Body of pancreas (tissue), 4 donors: ENCODE results near the gene OR1M1. TPM values are rescaled to one million over a fixed set of nuclear protein-coding genes. Genes with fewer than 3 reads are reported as not detected.

Source experiments
- ATAC-seq: fragments of 150-250 bp; one replicate; pipeline ENCODE4 v1.9.1; 2016
- DNase-seq, 4 donors: peaks; one replicate each; pipeline ENCODE4 v3.0.0-alpha.2; 2019
- H3K27ac ChIP-seq, 4 donors: fragments of 200-600 bp; sonication (generic); 1 replicate in 3 of 4; 2 replicates in 1 of 4; pipeline versions ENCODE4 v1.5.1 to v1.6.1; 2016 to 2019; ENCODE audit warnings: mild to moderate bottlenecking in 1 of 4, mixed read lengths in 1 of 4, moderate library complexity in 1 of 4
- H3K27me3 ChIP-seq, 2 donors: fragments of 200-600 bp; sonication (generic); one replicate each; pipeline ENCODE4 v1.6.0; 2016; ENCODE audit warnings: mild to moderate bottlenecking in 1 of 2
- H3K36me3 ChIP-seq, 2 donors: fragments of 200-600 bp; sonication (generic); replicated peaks in 1 of 2; 2 replicates each; pipeline ENCODE4 v1.5.1; 2016; ENCODE audit warnings: low read depth in 2 of 2; ENCODE audit not compliant: insufficient read depth in 1 of 2
- H3K4me1 ChIP-seq: fragments of 200-600 bp; sonication (generic); one replicate; pipeline ENCODE4 v1.6.0; 2016
- H3K4me3 ChIP-seq, 2 donors: fragments of 200-600 bp; sonication (generic); 1 replicate in 1 of 2; 2 replicates in 1 of 2; pipeline ENCODE4 v1.5.1; 2016 to 2019
- H3K9me3 ChIP-seq, 3 donors: fragments of 200-600 bp; sonication (generic); 1 replicate in 2 of 3; 2 replicates in 1 of 3; pipeline ENCODE4 v1.5.1; 2016
- CTCF ChIP-seq, 7 experiments: fragments of 450-650 bp in 4 of 7; fragments of 200-600 bp in 3 of 7; sonication (generic) in 3 of 7; IDR thresholded peaks; one replicate each; pipeline ENCODE4 v1.5.1; 2016 to 2019; ENCODE audit warnings: antibody characterized with exemption in 7 of 7
- POLR2A ChIP-seq, 3 donors: fragments of 450-650 bp; IDR thresholded peaks; one replicate each; pipeline ENCODE4 v1.6.1; 2016; ENCODE audit warnings: antibody characterized with exemption in 3 of 3, mild to moderate bottlenecking in 2 of 3
- WGBS, 2 donors: methylation state at CpG; one replicate each; pipeline ENCODE4 v1.1.5; 2017; 5-methylcytosine and 5-hydroxymethylcytosine counted together
- intact Hi-C: fragments of 100-400 bp; cut with DNase I; formaldehyde crosslinking; loops from one replicate; pipeline ENCODE4 v1.15.1; 2023
- total RNA-seq, 2 donors: library from RNA; depleted of rRNA; stranded (reverse); fragments of >200 nt; gene quantifications; one replicate each; pipeline ENCODE4 v1.1.0, GENCODE V29; 2016

Gene OR1M1
- total RNA-seq, 2 donors from 2014 or later, result not detected

GRCh38 chr19:9107375-9107774 is 20.5 kb downstream of the OR1M1 start, which contains the start of gene OR7G2:
TSS of gene OR7G2 (minus strand) at chr19:9107475. CDS start at chr19:9103243, 4,232 bp downstream.
- no peaks in the 10 kb centered on the region for H3K4me1 ChIP-seq
- 38 to 48% methylated on average over 8 of the region's 8 CpGs for WGBS, 2 donors
- DNase-seq, result no peak
- intact Hi-C loops, result no loop called here
- no peaks in the 10 kb centered on the region for H3K36me3 ChIP-seq
- H3K4me3 ChIP-seq, result no peak within 1 kb of the TSS
- peaks cover 0 to 3% of the 10 kb centered on the region in 2 donors for H3K27me3 ChIP-seq
- TF ChIP-seq POLR2A (IDR thresholded peaks at IDR 0.05), result no peak
- no peak for TF ChIP-seq CTCF (IDR thresholded peaks at IDR 0.05)
- no peak for ATAC-seq
- no peak within 1 kb of the TSS for H3K27ac ChIP-seq
- no peaks in the 10 kb centered on the region for H3K9me3 ChIP-seq

- WGBS, 2 donors, result 24 to 29% methylated on average over 2 of the region's 2 CpGs
- H3K27me3 ChIP-seq, result peaks cover 0 to 3% of the 10 kb centered on the region in 2 donors
- no peaks in the 10 kb centered on the region for H3K9me3 ChIP-seq
- no peak overlapping the region for H3K27ac ChIP-seq
- TF ChIP-seq CTCF (IDR thresholded peaks at IDR 0.05), result no peak
- TF ChIP-seq POLR2A (IDR thresholded peaks at IDR 0.05), result no peak
- ATAC-seq, result no peak
- H3K4me3 ChIP-seq, result no peak overlapping the region
- no peaks in the 10 kb centered on the region for H3K4me1 ChIP-seq
- no peaks in the 10 kb centered on the region for H3K36me3 ChIP-seq
- intact Hi-C loops, result no loop called here
- no peak for DNase-seq
Measured at GRCh38 chr19:9109959-9110358, 23.1 kb downstream of the OR1M1 start.

GRCh38 chr19:9115307-9115813 is 28.5 kb downstream of the OR1M1 start, which contains the start of gene OR7G1:
TSS of gene OR7G1 (minus strand) at chr19:9115763. CDS start at chr19:9115763, 0 bp downstream.
- Histone ChIP-seq H3K4me3 (no peak within 1 kb of the TSS), H3K27me3 (no peaks in the 10 kb centered on the region), H3K36me3 (no peaks in the 10 kb centered on the region), H3K27ac (no peak within 1 kb of the TSS), H3K4me1 (no peaks in the 10 kb centered on the region), H3K9me3 (no peaks in the 10 kb centered on the region)
- intact Hi-C loops, result no loop called here
- no peak for DNase-seq
- WGBS, 2 donors, result 60 to 75% methylated on average over 2 of the region's 2 CpGs
- TF ChIP-seq CTCF (IDR thresholded peaks at IDR 0.05), result no peak
- no peak for TF ChIP-seq POLR2A (IDR thresholded peaks at IDR 0.05)
- no peak for ATAC-seq

- intact Hi-C loops, result no loop called here
- WGBS, 2 donors, result 40 to 50% methylated on average over 5 of the region's 5 CpGs
- DNase-seq (no peak), ATAC-seq (no peak)
- Histone ChIP-seq H3K27me3 (no peaks in the 10 kb centered on the region), H3K27ac (no peak overlapping the region), H3K4me3 (no peak overlapping the region), H3K9me3 (no peaks in the 10 kb centered on the region), H3K4me1 (no peaks in the 10 kb centered on the region), H3K36me3 (no peaks in the 10 kb centered on the region)
- TF ChIP-seq POLR2A (IDR thresholded peaks at IDR 0.05), result no peak
- TF ChIP-seq CTCF (IDR thresholded peaks at IDR 0.05), result no peak
Measured at GRCh38 chr19:9116547-9116946, 29.7 kb downstream of the OR1M1 start.

GRCh38 chr19:9126900-9127405 is 40.1 kb downstream of the OR1M1 start, which contains the start of gene OR7G3:
TSS of gene OR7G3 (minus strand) at chr19:9126950. CDS start at chr19:9126950, 0 bp downstream.
- Histone ChIP-seq H3K9me3 (no peaks in the 10 kb centered on the region), H3K27me3 (no peaks in the 10 kb centered on the region), H3K36me3 (no peaks in the 10 kb centered on the region), H3K4me1 (no peaks in the 10 kb centered on the region), H3K4me3 (no peak within 1 kb of the TSS), H3K27ac (no peak within 1 kb of the TSS)
- 22 to 40% methylated on average over 1 of the region's 1 CpG for WGBS, 2 donors
- intact Hi-C loops, result no loop called here
- DNase-seq (no peak), ATAC-seq (no peak)
- TF ChIP-seq CTCF (IDR thresholded peaks at IDR 0.05) (no peak), POLR2A (IDR thresholded peaks at IDR 0.05) (no peak)
